Measurements from ENCODE around the gene C14orf93.

DNA sequence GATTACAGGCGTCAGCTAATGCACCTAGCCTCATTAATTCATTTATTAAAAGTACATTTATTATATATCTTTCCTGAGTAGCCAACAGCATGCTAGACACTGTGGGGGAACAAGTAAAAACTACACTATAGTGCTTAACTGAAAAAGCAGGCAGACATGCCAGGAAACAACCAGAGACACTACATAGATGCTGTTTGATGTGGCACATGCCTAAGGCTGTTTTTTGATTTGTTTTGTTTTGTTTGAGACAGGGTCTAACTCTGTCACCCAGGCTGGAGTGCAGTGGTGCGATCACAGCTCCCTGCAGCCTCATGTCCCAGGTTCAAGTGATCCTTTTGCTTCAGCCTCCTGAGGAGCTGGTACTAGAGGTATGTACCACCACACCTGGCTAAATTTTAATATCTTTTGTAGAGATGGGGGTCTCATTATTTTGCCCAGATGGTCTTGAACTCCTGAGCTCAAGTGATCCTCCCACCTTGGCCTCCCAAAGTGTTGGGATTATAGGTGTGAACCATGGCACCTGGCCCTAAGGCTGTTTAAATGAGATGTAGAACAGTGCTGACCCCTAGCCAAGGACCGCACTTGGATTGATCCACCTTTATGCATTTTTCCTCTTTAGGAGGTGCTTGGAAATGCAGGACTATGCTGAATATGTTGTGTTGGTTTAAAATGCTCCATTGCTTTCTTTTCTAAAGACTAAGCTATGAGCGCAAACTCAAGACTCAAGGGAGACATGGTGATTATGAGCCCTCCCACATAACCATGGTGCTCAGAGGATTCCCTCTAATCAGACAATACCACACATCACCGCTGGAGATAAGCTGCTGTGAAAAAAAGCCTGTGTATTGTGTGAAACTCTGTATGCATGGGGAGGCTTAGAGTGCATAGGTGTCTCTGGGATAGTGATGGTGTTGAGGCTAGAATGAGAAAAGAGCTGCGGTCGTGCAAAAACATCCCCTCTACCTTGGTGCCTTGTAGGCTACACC, 10.5 kb upstream of the C14orf93 start:
- TF ChIP-seq, protein P1, sequence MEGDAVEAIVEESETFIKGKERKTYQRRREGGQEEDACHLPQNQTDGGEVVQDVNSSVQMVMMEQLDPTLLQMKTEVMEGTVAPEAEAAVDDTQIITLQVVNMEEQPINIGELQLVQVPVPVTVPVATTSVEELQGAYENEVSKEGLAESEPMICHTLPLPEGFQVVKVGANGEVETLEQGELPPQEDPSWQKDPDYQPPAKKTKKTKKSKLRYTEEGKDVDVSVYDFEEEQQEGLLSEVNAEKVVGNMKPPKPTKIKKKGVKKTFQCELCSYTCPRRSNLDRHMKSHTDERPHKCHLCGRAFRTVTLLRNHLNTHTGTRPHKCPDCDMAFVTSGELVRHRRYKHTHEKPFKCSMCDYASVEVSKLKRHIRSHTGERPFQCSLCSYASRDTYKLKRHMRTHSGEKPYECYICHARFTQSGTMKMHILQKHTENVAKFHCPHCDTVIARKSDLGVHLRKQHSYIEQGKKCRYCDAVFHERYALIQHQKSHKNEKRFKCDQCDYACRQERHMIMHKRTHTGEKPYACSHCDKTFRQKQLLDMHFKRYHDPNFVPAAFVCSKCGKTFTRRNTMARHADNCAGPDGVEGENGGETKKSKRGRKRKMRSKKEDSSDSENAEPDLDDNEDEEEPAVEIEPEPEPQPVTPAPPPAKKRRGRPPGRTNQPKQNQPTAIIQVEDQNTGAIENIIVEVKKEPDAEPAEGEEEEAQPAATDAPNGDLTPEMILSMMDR (IDR thresholded peaks at IDR 0.05), result no peak
- TF ChIP-seq POLR2AphosphoS5 (IDR thresholded peaks at IDR 0.05) (no peak), POLR2A (IDR thresholded peaks at IDR 0.05) (no peak)

Measured in breast epithelium (tissue), 3 donors.